Keratinocyte (primary cell): ENCODE measurements around the gene ADRM1. TPM values are rescaled to one million over a fixed set of nuclear protein-coding genes. Genes with fewer than 3 reads are reported as not detected.

Experiments used
- DNase-seq: peaks from one replicate; pipeline ENCODE4 v3.0.0-alpha.2; 2011; ENCODE audit warnings: low read depth, missing footprints, low spot score
- FAIRE-seq: peaks from 2 replicates; lab custom pipeline; 2011; peaks lifted over from hg19 to GRCh38; lab: Jason Lieb, UNC
- H2AFZ ChIP-seq: 2 replicates; pipeline ENCODE4 v1.6.0; 2012; ENCODE audit warnings: low read length, control low read depth, inconsistent platforms; ENCODE audit not compliant: control insufficient read depth
- H3K27ac ChIP-seq: 2 replicates; pipeline ENCODE4 v1.5.1; 2011; ENCODE audit warnings: low read length; ENCODE audit not compliant: control insufficient read depth, insufficient read depth
- H3K27me3 ChIP-seq: 3 replicates; pipeline ENCODE4 v1.6.0; 2011; ENCODE audit warnings: low read length; ENCODE audit not compliant: control insufficient read depth, insufficient read depth; ENCODE audit errors: extremely low read depth
- H3K36me3 ChIP-seq, 2 experiments: 2 replicates in 1 of 2; 3 replicates in 1 of 2; pipeline ENCODE4 v1.5.1; 2011; ENCODE audit warnings: low read length in 2 of 2, mild to moderate bottlenecking in 1 of 2; ENCODE audit not compliant: control insufficient read depth in 2 of 2, insufficient read depth in 2 of 2; ENCODE audit errors: extremely low read depth in 1 of 2
- H3K4me1 ChIP-seq: 3 replicates; pipeline ENCODE4 v1.5.1; 2011; ENCODE audit warnings: low read length; ENCODE audit not compliant: control insufficient read depth, insufficient read depth; ENCODE audit errors: extremely low read depth
- H3K4me2 ChIP-seq: 3 replicates; pipeline ENCODE4 v1.6.0; 2011; ENCODE audit warnings: low read depth, low read length; ENCODE audit not compliant: control insufficient read depth, insufficient read depth; ENCODE audit errors: extremely low read depth
- H3K4me3 ChIP-seq, 3 experiments: fragments of 200-600 bp in 1 of 3; sonication (generic) in 1 of 3; 2 replicates in 2 of 3; 3 replicates in 1 of 3; pipeline ENCODE4 v1.5.1; 2011 to 2016; ENCODE audit warnings: low read length in 3 of 3, mild to moderate bottlenecking in 3 of 3, control low read depth in 2 of 3, inconsistent platforms in 1 of 3, low read depth in 1 of 3, mixed read lengths in 1 of 3, mixed run types in 1 of 3, moderate library complexity in 1 of 3; ENCODE audit not compliant: control insufficient read depth in 2 of 3, insufficient read depth in 2 of 3; ENCODE audit errors: extremely low read depth in 1 of 3
- H3K79me2 ChIP-seq: 2 replicates; pipeline ENCODE4 v1.6.0; 2012; ENCODE audit warnings: low read length; ENCODE audit not compliant: control insufficient read depth, insufficient read depth
- H3K9ac ChIP-seq: 3 replicates; pipeline ENCODE4 v1.6.0; 2011; ENCODE audit warnings: low read length; ENCODE audit not compliant: control insufficient read depth, insufficient read depth; ENCODE audit errors: extremely low read depth
- H3K9me1 ChIP-seq: 3 replicates; pipeline ENCODE4 v1.6.0; 2011; ENCODE audit warnings: low read length; ENCODE audit not compliant: control insufficient read depth, insufficient read depth; ENCODE audit errors: extremely low read depth
- H3K9me3 ChIP-seq: 2 replicates; pipeline ENCODE4 v1.5.1; 2012; ENCODE audit warnings: low read depth, low read length; ENCODE audit not compliant: control insufficient read depth
- H4K20me1 ChIP-seq: 3 replicates; pipeline ENCODE4 v1.6.0; 2011; ENCODE audit warnings: low read length; ENCODE audit not compliant: control insufficient read depth, insufficient read depth; ENCODE audit errors: extremely low read depth
- CTCF ChIP-seq, 3 experiments: IDR thresholded peaks in 1 of 3; conservative IDR thresholded peaks in 1 of 3; optimal IDR thresholded peaks in 1 of 3; 2 replicates in 2 of 3; 3 replicates in 1 of 3; pipeline versions ENCODE3 to v1.5.1; 2011; ENCODE audit warnings: low read length in 3 of 3, mild to moderate bottlenecking in 3 of 3, moderate library complexity in 2 of 3, control low read depth in 1 of 3, inconsistent platforms in 1 of 3; ENCODE audit not compliant: insufficient read depth in 2 of 3; ENCODE audit errors: extremely low read depth in 1 of 3
- EZH2 ChIP-seq: IDR thresholded peaks from one replicate; pipeline ENCODE4 v1.6.1; 2012; ENCODE audit warnings: inconsistent platforms, mild to moderate bottlenecking, low read length, moderate library complexity
- dilution Hi-C: fragments of 300-500 bp; cut with MboI; formaldehyde crosslinking; loops from one replicate; pipeline ENCODE4 v1.7.0; 2020; ENCODE audit warnings: low sequenced_read_pairs; ENCODE audit not compliant: extremely low pct_ligation_motif_present
- polyA plus RNA-seq, 5 experiments: library from polyadenylated mRNA; depleted of rRNA in 3 of 5; stranded (reverse) in 3 of 5; stranded (forward) in 1 of 5; unstranded in 1 of 5; fragments of >200 nt; gene quantifications; 1 replicate in 1 of 5; 2 replicates in 3 of 5; 3 replicates in 1 of 5; pipeline versions ENCODE4 v1.2.1 to v1.2.3, GENCODE V29; 2011 to 2012; ENCODE audit warnings: missing spikeins in 2 of 5, low read depth in 1 of 5, low replicate concordance in 1 of 5

Gene ADRM1
- polyA plus RNA-seq, 1 donor (not counting 4 experiments of a cell fraction or from before 2014, with no cell fraction given): 91.4 TPM

GRCh38 chr20:62314339-62314638 is 11.5 kb downstream of the ADRM1 start:
- TF ChIP-seq CTCF (optimal IDR thresholded peaks at IDR 0.05 in 1 of 3, IDR thresholded peaks at IDR 0.05 in 1 of 3, conservative IDR thresholded peaks at IDR 0.05 in 1 of 3; ENCODE audit: extremely low read depth in 1 of 3, insufficient read depth in 2 of 3, low read length in 3 of 3): no peak
- no peak for TF ChIP-seq EZH2
- H3K27me3 ChIP-seq: no peaks in the 10 kb centered on the region
- no peak for FAIRE-seq
- H4K20me1 ChIP-seq: peaks cover 14% of the 10 kb centered on the region
- H3K79me2 ChIP-seq: peaks cover 1% of the 10 kb centered on the region
- no peak overlapping the region for H2AFZ ChIP-seq
- H3K4me3 ChIP-seq: no peak overlapping the region
- H3K4me2 ChIP-seq: no peak overlapping the region
- peaks cover 11% of the 10 kb centered on the region for H3K4me1 ChIP-seq
- dilution Hi-C loops: no loop called here
- no peaks in the 10 kb centered on the region for H3K9me1 ChIP-seq
- no peak overlapping the region for H3K9ac ChIP-seq
- H3K9me3 ChIP-seq: no peaks in the 10 kb centered on the region
- H3K27ac ChIP-seq: no peak overlapping the region
- DNase-seq: no peak
- peaks cover 40 to 49% of the 10 kb centered on the region in 2 experiments for H3K36me3 ChIP-seq

- no peak for TF ChIP-seq CTCF (optimal IDR thresholded peaks at IDR 0.05 in 1 of 3, IDR thresholded peaks at IDR 0.05 in 1 of 3, conservative IDR thresholded peaks at IDR 0.05 in 1 of 3; ENCODE audit: extremely low read depth in 1 of 3, insufficient read depth in 2 of 3, low read length in 3 of 3)
- TF ChIP-seq EZH2: no peak
- dilution Hi-C loops: no loop called here
- Histone ChIP-seq H3K36me3 (peaks cover 40 to 48% of the 10 kb centered on the region in 2 experiments), H3K4me2 (no peak overlapping the region), H4K20me1 (peaks cover 14% of the 10 kb centered on the region), H3K4me3 (no peak overlapping the region), H3K9me3 (no peaks in the 10 kb centered on the region), H3K9me1 (no peaks in the 10 kb centered on the region), H3K4me1 (peaks cover 11% of the 10 kb centered on the region), H3K27me3 (no peaks in the 10 kb centered on the region), H3K79me2 (peaks cover 1% of the 10 kb centered on the region), H2AFZ (no peak overlapping the region), H3K27ac (no peak overlapping the region), H3K9ac (no peak overlapping the region)
- DNase-seq (no peak), FAIRE-seq (no peak)
Observed at GRCh38 chr20:62314711-62315302, 12.0 kb downstream of the ADRM1 start.
